Activated T-cell treated with anti-CD3 and anti-CD28 coated beads for 48 hours (primary cell): ENCODE data around the gene ZC3H6.

Experiments
- DNase-seq: peaks from one replicate; pipeline ENCODE4 v3.0.0-alpha.2; 2020; ENCODE audit warnings: low read depth

ZC3H6 gene, protein sequence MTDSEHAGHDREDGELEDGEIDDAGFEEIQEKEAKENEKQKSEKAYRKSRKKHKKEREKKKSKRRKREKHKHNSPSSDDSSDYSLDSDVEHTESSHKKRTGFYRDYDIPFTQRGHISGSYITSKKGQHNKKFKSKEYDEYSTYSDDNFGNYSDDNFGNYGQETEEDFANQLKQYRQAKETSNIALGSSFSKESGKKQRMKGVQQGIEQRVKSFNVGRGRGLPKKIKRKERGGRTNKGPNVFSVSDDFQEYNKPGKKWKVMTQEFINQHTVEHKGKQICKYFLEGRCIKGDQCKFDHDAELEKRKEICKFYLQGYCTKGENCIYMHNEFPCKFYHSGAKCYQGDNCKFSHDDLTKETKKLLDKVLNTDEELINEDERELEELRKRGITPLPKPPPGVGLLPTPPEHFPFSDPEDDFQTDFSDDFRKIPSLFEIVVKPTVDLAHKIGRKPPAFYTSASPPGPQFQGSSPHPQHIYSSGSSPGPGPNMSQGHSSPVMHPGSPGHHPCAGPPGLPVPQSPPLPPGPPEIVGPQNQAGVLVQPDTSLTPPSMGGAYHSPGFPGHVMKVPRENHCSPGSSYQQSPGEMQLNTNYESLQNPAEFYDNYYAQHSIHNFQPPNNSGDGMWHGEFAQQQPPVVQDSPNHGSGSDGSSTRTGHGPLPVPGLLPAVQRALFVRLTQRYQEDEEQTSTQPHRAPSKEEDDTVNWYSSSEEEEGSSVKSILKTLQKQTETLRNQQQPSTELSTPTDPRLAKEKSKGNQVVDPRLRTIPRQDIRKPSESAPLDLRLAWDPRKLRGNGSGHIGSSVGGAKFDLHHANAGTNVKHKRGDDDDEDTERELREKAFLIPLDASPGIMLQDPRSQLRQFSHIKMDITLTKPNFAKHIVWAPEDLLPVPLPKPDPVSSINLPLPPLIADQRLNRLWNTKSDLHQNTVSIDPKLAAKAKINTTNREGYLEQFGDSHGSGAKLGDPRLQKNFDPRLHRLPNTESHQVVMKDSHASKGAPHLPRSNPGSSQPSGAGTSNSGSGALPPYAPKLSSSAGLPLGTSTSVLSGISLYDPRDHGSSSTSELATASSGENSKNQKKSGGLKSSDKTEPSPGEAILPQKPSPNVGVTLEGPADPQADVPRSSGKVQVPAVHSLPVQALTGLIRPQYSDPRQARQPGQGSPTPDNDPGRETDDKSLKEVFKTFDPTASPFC

DNA sequence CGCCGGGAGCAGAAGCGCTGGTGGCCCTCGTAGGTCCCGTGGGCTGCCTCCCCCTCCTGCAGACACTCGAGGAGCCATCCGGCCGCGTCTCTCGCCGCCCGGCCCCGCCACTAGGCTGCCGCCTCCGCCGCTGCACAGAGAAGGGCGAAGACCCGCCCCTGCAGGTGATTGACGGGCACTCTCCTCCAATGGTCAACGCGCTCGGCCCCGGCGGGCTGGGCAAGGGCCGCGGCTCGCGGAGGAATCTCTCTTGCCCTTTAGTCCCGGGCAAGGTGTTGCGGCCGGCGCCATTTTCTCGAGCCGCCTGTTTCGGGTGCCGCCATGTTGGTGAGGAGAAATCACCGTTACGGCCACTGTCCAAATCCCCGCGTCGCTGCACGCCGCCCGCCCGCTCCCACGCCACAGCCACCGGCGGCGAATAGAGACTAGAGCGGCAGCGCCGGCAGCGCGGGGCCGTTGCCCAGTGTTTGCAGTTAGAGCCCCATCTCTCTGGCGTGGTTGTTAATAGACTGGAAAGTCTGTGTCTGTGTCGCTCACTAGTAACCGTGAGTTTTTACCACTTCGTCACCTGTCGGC is at the start of gene ZC3H6:
ZC3H6 (plus strand) TSS at position 287 of the 576 bp plus-strand sequence. CDS start 398 bp downstream, outside the sequence.
- DNase-seq, result peak; percentile 100

DNA sequence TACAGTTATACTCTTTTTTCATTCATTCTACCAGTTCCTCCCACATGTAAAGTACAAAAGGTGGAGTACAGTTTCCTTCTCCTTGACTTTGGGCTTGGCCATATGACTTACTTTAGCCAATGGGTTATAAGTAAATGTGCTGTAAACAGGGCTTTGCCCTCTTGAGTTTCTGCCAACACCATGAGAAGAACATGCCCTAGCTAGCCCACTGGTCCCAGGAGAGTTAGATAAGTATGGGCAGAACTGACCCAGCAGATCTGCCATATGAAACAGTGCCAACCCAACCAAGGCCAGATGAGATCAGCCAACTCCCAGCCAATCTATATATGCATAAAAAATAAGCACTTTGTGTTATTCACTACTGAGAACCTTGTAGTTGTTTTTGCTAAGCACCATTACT is 46.0 kb upstream of the ZC3H6 start:
- DNase-seq, result no peak

DNA sequence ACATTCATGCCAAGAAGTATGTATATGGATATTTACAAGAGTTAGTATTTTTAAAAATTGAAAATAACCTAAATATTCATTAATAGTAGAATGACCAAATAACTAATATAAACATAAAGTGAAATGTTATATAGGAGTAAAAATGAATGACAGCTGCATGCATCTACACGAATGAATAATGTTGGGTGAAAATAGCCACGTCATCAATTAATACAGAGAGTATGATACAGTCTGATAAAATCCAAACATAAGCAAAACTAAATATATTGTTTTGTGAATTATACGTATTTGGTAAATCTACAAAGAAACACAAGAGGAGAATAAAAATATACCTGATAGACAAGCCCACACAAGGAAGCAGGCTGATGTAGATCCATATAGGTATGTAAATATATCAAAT is 45.0 kb upstream of the ZC3H6 start:
- DNase-seq, result no peak

- DNase-seq, result no peak
Observed at GRCh38 chr2:112239862-112240261, 35.5 kb upstream of the ZC3H6 start.

GRCh38 chr2:112242384-112242783 is 33.0 kb upstream of the ZC3H6 start:
- no peak for DNase-seq

GRCh38 chr2:112243233-112243632 is 32.2 kb upstream of the ZC3H6 start:
- DNase-seq, result no peak

GRCh38 chr2:112244854-112245253 is 30.5 kb upstream of the ZC3H6 start:
- no peak for DNase-seq

DNA sequence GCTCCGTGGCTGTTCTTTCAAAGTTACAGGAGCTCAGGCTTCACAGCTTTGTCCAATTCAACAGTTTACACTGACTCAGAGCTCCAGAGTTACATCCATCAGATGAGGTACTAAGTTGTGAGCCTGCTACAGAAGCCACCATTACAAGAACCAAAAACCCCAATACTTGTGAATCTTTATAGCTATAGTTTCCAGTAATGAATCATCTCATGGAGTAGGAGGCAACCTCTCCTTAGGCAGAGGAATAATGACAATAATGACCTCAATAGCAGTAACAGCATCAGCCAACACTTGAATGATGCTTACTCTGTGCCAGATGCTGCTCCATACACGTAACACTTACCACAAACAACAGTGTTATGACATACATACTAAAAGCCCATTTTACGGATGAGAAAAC is 24.1 kb upstream of the ZC3H6 start:
- no peak for DNase-seq

GRCh38 chr2:112253261-112253815 is 22.1 kb upstream of the ZC3H6 start:
- no peak for DNase-seq

DNA sequence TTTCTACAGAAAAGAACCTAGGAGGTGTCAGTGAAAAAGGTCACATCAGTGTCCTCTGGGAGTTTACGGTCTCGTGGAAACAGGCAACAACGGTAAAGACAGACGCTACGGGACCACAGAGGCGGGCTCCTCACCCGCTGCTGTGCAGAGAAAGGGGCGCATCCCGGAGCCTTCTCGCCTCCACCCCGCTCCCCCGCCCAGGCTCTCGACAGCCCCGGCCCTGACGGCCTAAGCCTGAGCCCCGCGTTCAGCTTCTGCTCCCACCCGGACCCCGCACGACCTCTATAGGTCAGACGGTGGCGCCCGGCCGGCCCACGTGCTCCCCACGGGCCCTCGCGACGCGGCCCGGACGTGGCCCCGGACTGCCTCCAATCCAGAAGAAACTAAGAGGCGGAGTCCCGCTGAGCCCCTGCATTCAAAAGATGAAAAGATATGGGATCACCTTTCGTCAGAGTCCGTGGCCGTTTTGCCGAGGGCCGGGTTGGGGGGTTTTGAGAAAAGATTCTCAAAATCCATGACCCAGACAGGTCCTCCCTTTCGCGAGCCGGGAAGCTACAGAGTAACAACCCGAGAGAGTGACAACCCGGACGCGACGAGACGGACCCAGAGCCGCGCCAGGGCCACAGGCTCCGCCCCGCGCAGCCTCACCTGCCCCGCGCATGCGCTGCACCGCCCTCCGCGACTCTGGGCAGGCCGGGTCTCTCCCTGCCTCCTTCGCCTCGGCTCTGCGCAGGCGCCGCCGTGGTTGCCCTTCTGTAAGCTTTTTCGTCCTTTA is 20.7 kb upstream of the ZC3H6 start, which contains the start of gene ZC3H8:
ZC3H8 (minus strand) TSS at position 577 of the 775 bp plus-strand sequence; CDS start at position 516, 61 bp downstream.
- DNase-seq, result peak; percentile 97

- no peak for DNase-seq
Observed at GRCh38 chr2:112255875-112256274, 19.5 kb upstream of the ZC3H6 start.

DNA sequence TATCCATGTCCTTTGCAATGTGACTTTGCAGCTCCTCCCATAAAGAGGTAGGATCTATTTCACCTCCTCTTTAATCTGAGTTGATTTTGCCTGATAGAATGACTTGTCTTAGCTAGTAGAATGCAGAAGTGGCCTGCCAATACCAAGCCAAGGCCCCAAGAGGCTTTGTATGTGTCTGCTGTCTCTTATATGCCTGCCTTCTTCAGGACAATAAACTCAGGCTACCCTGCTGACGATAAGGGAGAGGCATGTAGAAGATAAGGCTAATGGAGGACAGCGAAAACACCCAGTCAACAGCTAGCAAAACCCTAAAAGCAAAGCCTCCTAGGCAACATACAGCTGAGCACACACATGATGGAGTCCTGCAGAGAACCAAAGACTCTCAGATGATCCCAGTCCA is 18.7 kb upstream of the ZC3H6 start:
- DNase-seq, result no peak

- DNase-seq, result no peak
Observed at GRCh38 chr2:112257575-112257974, 17.8 kb upstream of the ZC3H6 start.

GRCh38 chr2:112259509-112260294 is 15.7 kb upstream of the ZC3H6 start:
- DNase-seq, result peak; percentile 77

- DNase-seq, result no peak
Observed at GRCh38 chr2:112260295-112260625, 15.1 kb upstream of the ZC3H6 start.

DNA sequence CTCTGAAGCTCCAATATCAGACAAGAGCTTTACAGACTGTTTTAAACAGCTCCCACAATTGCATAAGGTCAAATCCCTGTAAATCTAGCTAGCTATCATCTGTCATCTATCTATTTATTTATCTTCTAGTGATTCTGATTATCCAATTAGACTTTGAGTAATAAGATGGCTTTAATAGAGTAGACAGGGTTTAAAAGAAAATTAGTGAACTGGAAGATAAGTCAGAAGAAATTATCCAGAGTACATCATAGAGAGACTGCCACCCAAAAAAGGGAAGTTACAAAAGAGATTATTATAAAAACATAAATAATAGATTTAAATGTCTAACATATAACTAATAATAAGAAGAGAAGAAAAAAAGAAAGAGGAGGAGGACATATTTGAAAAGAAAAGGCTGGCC is 12.5 kb upstream of the ZC3H6 start:
- DNase-seq, result no peak

- no peak for DNase-seq
Observed at GRCh38 chr2:112268547-112268946, 6.8 kb upstream of the ZC3H6 start.

DNA sequence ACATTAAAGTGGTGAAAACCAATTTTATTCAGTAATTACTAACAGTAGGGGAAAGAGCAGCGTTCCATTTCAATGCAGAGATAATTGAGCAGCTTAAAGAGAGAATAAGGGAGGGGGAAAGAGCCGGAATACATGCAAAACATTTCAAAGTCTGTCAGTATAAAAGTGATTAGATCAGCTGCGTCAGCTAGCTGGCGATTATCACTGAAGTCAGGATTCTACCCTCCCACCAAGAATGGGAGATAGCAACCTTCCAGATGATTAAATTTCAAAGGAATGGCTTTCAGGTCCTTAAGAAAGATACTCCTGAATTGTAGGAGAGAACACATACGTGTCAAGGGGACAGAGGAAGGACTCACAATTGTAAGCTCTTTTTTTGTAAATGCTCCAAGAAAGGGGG is 2.7 kb upstream of the ZC3H6 start:
- DNase-seq, result no peak

DNA sequence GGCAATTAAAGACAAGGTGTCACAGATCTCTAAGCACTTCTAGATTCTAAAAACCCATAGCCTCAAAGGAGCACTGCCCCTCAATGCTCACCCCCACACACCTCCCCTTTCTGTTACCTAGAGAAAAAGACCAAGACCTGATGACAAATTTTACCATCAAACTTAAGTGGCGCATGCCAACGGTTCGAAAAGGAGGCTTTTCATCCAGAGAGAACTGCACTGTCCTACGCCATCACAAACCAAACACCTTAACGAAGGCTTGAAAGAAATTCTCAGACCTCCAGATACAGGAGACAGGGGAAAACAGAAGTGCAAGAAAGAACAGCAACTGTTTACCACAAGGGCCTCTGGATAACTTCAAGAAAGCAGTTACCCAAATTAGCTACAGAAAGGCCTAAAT is 2.0 kb upstream of the ZC3H6 start:
- no peak for DNase-seq
